ENCODE measurements around the gene ATP13A3.

Gene ATP13A3

DNA sequence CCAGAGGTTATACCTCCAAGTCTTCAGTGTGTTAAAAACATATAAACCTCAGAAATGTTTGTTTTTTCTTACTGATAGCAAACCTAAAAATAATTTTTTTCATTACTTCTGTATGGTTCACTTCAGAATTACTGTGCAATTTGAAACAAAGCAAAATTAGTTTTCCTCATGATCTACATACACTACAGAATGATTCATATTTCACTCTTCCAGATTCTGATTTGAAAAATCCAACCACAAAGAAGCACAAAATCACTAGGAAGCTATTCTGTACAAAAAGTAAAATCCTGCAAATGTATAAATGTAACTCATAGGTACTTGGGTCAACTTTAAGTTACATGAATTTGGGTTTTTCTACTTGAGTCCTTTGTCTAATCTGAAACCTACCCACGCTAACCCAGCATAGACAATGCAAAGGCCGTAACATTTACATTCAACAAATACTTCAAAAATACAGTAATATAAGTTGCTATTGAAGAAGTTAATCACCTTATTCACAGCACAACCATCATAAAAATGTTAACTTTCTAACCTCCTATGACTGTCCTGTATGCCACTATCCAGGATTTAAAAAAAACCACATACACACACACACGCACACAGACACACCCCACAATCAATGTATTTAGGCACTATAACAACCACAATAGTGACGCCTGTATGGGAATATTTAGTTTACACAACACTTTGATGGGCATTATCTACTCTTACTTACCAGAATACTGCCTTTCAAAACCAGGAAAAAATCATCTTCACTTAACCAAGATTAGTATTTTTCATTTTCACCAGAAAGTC, 11.5 kb downstream of the ATP13A3 start:
- Mint-ChIP-seq H3K4me3 (no peak overlapping the region), H3K27me3 (ENCODE audit: low read depth) (no peaks in the 10 kb centered on the region), H3K4me1 (ENCODE audit: low read depth) (peaks cover 19% of the 10 kb centered on the region), H3K27ac (no peak overlapping the region), H3K36me3 (ENCODE audit: low read depth) (peaks cover 5% of the 10 kb centered on the region), H3K9me3 (no peaks in the 10 kb centered on the region)
- DNase-seq (ENCODE audit: low spot score) = no peak

- Mint-ChIP-seq H3K4me1 (ENCODE audit: low read depth) (peaks cover 14% of the 10 kb centered on the region), H3K27me3 (ENCODE audit: low read depth) (no peaks in the 10 kb centered on the region), H3K4me3 (no peak overlapping the region), H3K36me3 (ENCODE audit: low read depth) (no peaks in the 10 kb centered on the region), H3K27ac (no peak overlapping the region), H3K9me3 (no peaks in the 10 kb centered on the region)
- DNase-seq (ENCODE audit: low spot score) = no peak
These were observed 12.1 kb downstream of the ATP13A3 start for GRCh38 chr3:194474675-194475074.

DNA sequence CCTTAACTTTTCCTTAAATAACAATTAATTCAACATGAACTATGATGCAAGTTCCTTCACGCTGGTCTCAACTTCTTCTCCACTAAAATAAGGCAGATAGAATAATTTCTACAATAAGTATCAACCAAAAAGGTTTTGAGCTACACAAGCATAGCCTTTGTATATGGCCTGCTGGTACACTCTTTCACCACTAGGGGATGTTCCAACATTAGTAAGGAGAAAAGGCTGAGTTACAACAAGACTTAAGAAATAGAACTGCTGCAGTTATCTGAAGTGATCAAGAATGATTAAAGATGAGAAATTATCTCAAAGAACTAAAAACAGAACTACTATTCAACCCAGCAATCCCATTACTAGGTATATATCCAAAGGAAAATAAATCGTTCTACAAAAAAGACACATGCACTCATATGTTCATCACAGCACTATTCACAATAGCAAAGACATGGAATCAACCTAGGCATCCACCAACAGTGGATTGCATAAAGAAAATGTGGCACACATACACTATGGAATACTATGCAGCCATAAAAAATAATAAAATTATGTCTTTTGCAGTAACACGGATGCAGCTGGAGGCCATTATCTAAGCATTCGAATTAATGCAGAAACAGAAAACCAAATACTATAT, 14.4 kb downstream of the ATP13A3 start:
- DNase-seq (ENCODE audit: low spot score) = no peak
- H3K4me1 Mint-ChIP-seq (ENCODE audit: low read depth) = peaks cover 14% of the 10 kb centered on the region
- H3K36me3 Mint-ChIP-seq (ENCODE audit: low read depth) = no peaks in the 10 kb centered on the region
- H3K4me3 Mint-ChIP-seq = no peak overlapping the region
- no peaks in the 10 kb centered on the region for H3K27me3 Mint-ChIP-seq (ENCODE audit: low read depth)
- no peak overlapping the region for H3K27ac Mint-ChIP-seq
- no peaks in the 10 kb centered on the region for H3K9me3 Mint-ChIP-seq

- H3K4me1 Mint-ChIP-seq (ENCODE audit: low read depth) = peaks cover 18% of the 10 kb centered on the region
- DNase-seq (ENCODE audit: low spot score) = no peak
- H3K27ac Mint-ChIP-seq = no peak overlapping the region
- no peaks in the 10 kb centered on the region for H3K27me3 Mint-ChIP-seq (ENCODE audit: low read depth)
- H3K36me3 Mint-ChIP-seq (ENCODE audit: low read depth) = no peaks in the 10 kb centered on the region
- H3K4me3 Mint-ChIP-seq = no peak overlapping the region
- no peaks in the 10 kb centered on the region for H3K9me3 Mint-ChIP-seq
These were observed 14.9 kb downstream of the ATP13A3 start for GRCh38 chr3:194471863-194472262.

GRCh38 chr3:194470615-194471014, 16.2 kb downstream of the ATP13A3 start:
- Mint-ChIP-seq H3K36me3 (ENCODE audit: low read depth) (no peaks in the 10 kb centered on the region), H3K4me3 (no peak overlapping the region), H3K27me3 (ENCODE audit: low read depth) (no peaks in the 10 kb centered on the region), H3K4me1 (ENCODE audit: low read depth) (peaks cover 23% of the 10 kb centered on the region), H3K9me3 (no peaks in the 10 kb centered on the region), H3K27ac (no peak overlapping the region)
- no peak for DNase-seq (ENCODE audit: low spot score)

- H3K9me3 Mint-ChIP-seq = no peaks in the 10 kb centered on the region
- H3K27me3 Mint-ChIP-seq (ENCODE audit: low read depth) = no peaks in the 10 kb centered on the region
- no peak overlapping the region for H3K4me3 Mint-ChIP-seq
- no peaks in the 10 kb centered on the region for H3K36me3 Mint-ChIP-seq (ENCODE audit: low read depth)
- DNase-seq (ENCODE audit: low spot score) = no peak
- H3K27ac Mint-ChIP-seq = no peak overlapping the region
- H3K4me1 Mint-ChIP-seq (ENCODE audit: low read depth) = peaks cover 22% of the 10 kb centered on the region
These were observed 16.8 kb downstream of the ATP13A3 start for GRCh38 chr3:194469977-194470376.

DNA sequence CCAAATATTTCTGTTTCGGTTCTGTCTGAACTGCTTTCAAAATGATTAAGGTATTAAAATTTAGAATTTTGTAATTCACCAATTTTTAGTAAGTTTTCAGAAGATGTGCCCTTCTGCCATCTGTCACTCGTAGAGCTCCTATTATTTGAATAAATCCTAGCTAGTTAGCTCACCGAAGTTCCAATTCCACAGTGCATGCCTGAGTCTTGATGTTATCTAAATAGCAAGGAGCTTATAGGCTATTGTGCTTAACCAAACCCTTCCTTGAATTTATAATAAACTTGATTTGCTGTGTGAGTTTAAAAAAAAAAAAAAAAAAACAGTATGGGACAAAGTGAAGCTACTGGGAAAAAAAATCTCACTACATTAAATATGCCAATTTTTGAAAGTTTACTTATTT, 18.7 kb downstream of the ATP13A3 start:
- H3K27ac Mint-ChIP-seq = no peak overlapping the region
- H3K4me1 Mint-ChIP-seq (ENCODE audit: low read depth) = peaks cover 24% of the 10 kb centered on the region
- DNase-seq (ENCODE audit: low spot score) = no peak
- no peaks in the 10 kb centered on the region for H3K9me3 Mint-ChIP-seq
- no peaks in the 10 kb centered on the region for H3K36me3 Mint-ChIP-seq (ENCODE audit: low read depth)
- H3K4me3 Mint-ChIP-seq = no peak overlapping the region
- no peaks in the 10 kb centered on the region for H3K27me3 Mint-ChIP-seq (ENCODE audit: low read depth)

GRCh38 chr3:194466761-194467356, 19.9 kb downstream of the ATP13A3 start:
- Mint-ChIP-seq H3K4me1 (ENCODE audit: low read depth) (peaks cover 18% of the 10 kb centered on the region), H3K36me3 (ENCODE audit: low read depth) (peaks cover 2% of the 10 kb centered on the region), H3K27me3 (ENCODE audit: low read depth) (no peaks in the 10 kb centered on the region), H3K27ac (no peak overlapping the region), H3K4me3 (no peak overlapping the region), H3K9me3 (no peaks in the 10 kb centered on the region)
- DNase-seq (ENCODE audit: low spot score) = no peak

GRCh38 chr3:194465920-194466570, 20.8 kb downstream of the ATP13A3 start:
- Mint-ChIP-seq H3K4me3 (peak overlapping the region; percentile 14), H3K9me3 (no peaks in the 10 kb centered on the region), H3K27ac (no peak overlapping the region), H3K27me3 (ENCODE audit: low read depth) (no peaks in the 10 kb centered on the region), H3K36me3 (ENCODE audit: low read depth) (peaks cover 2% of the 10 kb centered on the region), H3K4me1 (ENCODE audit: low read depth) (peaks cover 18% of the 10 kb centered on the region)
- no peak for DNase-seq (ENCODE audit: low spot score)

GRCh38 chr3:194465246-194465645, 21.6 kb downstream of the ATP13A3 start:
- H3K27ac Mint-ChIP-seq = no peak overlapping the region
- no peak overlapping the region for H3K4me3 Mint-ChIP-seq

GRCh38 chr3:194464692-194465091, 22.1 kb downstream of the ATP13A3 start:
- DNase-seq (ENCODE audit: low spot score) = no peak
- Mint-ChIP-seq H3K9me3 (no peaks in the 10 kb centered on the region), H3K4me1 (ENCODE audit: low read depth) (peaks cover 15% of the 10 kb centered on the region), H3K27me3 (ENCODE audit: low read depth) (no peaks in the 10 kb centered on the region), H3K27ac (no peak overlapping the region), H3K36me3 (ENCODE audit: low read depth) (peaks cover 3% of the 10 kb centered on the region), H3K4me3 (no peak overlapping the region)

More at GRCh38 chr3:194465246-194465645, 21.6 kb downstream of the ATP13A3 start:
- DNase-seq (ENCODE audit: low spot score) = no peak
- Mint-ChIP-seq H3K9me3 (no peaks in the 10 kb centered on the region), H3K36me3 (ENCODE audit: low read depth) (peaks cover 2% of the 10 kb centered on the region), H3K4me1 (ENCODE audit: low read depth) (peaks cover 15% of the 10 kb centered on the region), H3K27me3 (ENCODE audit: low read depth) (no peaks in the 10 kb centered on the region)

DNA sequence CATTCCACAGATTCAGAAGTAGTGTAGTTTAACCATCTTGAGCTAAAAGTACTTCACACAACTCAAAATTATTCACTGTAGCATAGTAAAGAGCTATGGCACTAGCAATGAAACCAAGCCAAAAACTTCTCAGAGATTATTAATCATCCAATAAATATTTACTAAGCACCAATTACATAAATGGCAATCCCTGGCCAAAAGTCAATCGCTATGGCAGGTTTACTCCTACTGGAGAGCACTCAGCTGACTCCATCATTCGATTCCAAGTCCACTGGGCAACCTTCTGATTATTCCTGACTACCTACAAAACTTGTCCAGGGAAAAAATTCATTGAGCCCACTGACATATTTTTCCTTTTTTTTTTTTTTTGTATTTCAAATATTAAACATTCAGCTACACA, 23.9 kb downstream of the ATP13A3 start:
- no peaks in the 10 kb centered on the region for H3K27me3 Mint-ChIP-seq (ENCODE audit: low read depth)

DNA sequence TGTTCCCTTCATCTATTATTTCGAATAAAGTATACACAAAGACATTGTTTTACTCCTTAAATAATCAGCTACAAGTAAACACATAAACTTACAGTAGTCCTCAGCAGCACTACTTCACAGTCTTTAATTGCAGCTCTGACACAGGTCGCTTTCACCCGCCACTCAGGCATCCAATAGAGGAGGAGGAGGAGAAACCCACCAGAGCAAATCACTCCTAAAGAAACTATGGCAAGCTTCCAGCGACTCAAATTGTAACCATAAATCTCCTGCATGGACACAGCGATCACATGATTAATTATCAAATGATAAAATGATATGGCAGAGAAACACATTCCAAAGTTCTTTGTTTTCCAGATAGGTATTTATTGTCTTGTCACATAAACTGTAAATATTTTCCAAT, 26.2 kb downstream of the ATP13A3 start:
- no peaks in the 10 kb centered on the region for H3K27me3 Mint-ChIP-seq (ENCODE audit: low read depth)
- H3K27ac Mint-ChIP-seq = no peak overlapping the region
- H3K9me3 Mint-ChIP-seq = no peaks in the 10 kb centered on the region
- H3K4me1 Mint-ChIP-seq (ENCODE audit: low read depth) = peaks cover 5% of the 10 kb centered on the region
- H3K36me3 Mint-ChIP-seq (ENCODE audit: low read depth) = peaks cover 9% of the 10 kb centered on the region
- no peak overlapping the region for H3K4me3 Mint-ChIP-seq
- no peak for DNase-seq (ENCODE audit: low spot score)

More for the DNA sequence above, 23.9 kb downstream of the ATP13A3 start:
- no peaks in the 10 kb centered on the region for H3K9me3 Mint-ChIP-seq
- no peak overlapping the region for H3K27ac Mint-ChIP-seq
- peaks cover 7% of the 10 kb centered on the region for H3K36me3 Mint-ChIP-seq (ENCODE audit: low read depth)
- DNase-seq (ENCODE audit: low spot score) = no peak
- no peak overlapping the region for H3K4me3 Mint-ChIP-seq
- H3K4me1 Mint-ChIP-seq (ENCODE audit: low read depth) = peaks cover 15% of the 10 kb centered on the region

DNA sequence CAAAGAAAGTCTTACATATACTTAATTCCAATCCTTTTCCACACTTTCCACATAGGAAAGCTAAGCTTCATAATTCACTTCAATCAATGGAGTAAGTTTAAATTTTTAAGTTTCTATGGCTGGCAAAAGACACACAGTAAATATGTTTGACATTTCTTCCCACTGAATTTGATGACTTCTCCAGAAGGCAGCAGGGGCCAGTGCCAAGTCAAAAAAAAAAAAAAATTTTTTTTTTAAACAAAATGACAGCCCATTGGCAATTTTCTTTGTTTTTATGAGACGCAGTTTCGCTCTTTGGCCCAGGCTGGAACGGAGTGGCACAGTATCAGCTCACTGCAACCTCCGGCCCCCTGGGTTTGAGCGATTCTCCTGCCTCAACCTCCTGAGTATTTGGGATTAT, 28.7 kb downstream of the ATP13A3 start:
- Mint-ChIP-seq H3K27me3 (ENCODE audit: low read depth) (no peaks in the 10 kb centered on the region), H3K9me3 (no peaks in the 10 kb centered on the region), H3K36me3 (ENCODE audit: low read depth) (peaks cover 24% of the 10 kb centered on the region), H3K4me3 (no peak overlapping the region), H3K27ac (no peak overlapping the region), H3K4me1 (ENCODE audit: low read depth) (no peaks in the 10 kb centered on the region)
- no peak for DNase-seq (ENCODE audit: low spot score)

All from T-helper 2 cell treated with Interferon-gamma antibody and Interleukin-4, amounts not matched to agents 5 μg/mL and 100 μg/mL, for 36 hours (primary cell).